Activated CD4-positive, alpha-beta T cell treated with anti-CD3 and anti-CD28 coated beads, Interleukin-2, amount 10 ng/mL, durations not matched to agents 7 days and 5 days (primary cell): ENCODE measurements around the gene PCDH18. TPM values are rescaled to one million over a fixed set of nuclear protein-coding genes. Genes with fewer than 3 reads are reported as not detected.

ENCODE experiments used
- CTCF ChIA-PET: fragments of 350-600 bp; sonication (Branson Sonifier 250); formaldehyde crosslinking; loops from one replicate; lab custom pipeline; 2021; ENCODE audit warnings: antibody characterized with exemption; lab: Charles Lee
- POLR2A ChIA-PET: fragments of 350-600 bp; sonication (Branson Sonifier 250); formaldehyde crosslinking; loops from one replicate; lab custom pipeline; 2021; ENCODE audit warnings: antibody characterized with exemption; lab: Charles Lee
- DNase-seq: peaks from one replicate; pipeline ENCODE4 v3.0.0-alpha.2; 2020
- H3K27ac Mint-ChIP-seq: one replicate; pipeline ENCODE4 v1.8.0; 2021; ENCODE audit warnings: mild to moderate bottlenecking, moderate library complexity, mixed read lengths
- H3K27me3 Mint-ChIP-seq: one replicate; pipeline ENCODE4 v1.8.0; 2021; ENCODE audit warnings: mixed read lengths
- H3K36me3 Mint-ChIP-seq: one replicate; pipeline ENCODE4 v1.8.0; 2021; ENCODE audit warnings: low read depth, mixed read lengths
- H3K4me1 Mint-ChIP-seq: one replicate; pipeline ENCODE4 v1.8.0; 2021; ENCODE audit warnings: mixed read lengths
- H3K4me3 Mint-ChIP-seq: one replicate; pipeline ENCODE4 v1.8.0; 2021; ENCODE audit warnings: mild to moderate bottlenecking, moderate library complexity, mixed read lengths
- H3K9me3 Mint-ChIP-seq: one replicate; pipeline ENCODE4 v1.8.0; 2021; ENCODE audit warnings: mixed read lengths
- total RNA-seq, 2 experiments: library from RNA; stranded (reverse); gene quantifications; one replicate each; pipeline ENCODE4 v1.2.3, GENCODE V29; 2021

The PCDH18 gene
- total RNA-seq = under 1 TPM in 1 of 2 experiments, not detected in 1; 0.06 TPM

DNA sequence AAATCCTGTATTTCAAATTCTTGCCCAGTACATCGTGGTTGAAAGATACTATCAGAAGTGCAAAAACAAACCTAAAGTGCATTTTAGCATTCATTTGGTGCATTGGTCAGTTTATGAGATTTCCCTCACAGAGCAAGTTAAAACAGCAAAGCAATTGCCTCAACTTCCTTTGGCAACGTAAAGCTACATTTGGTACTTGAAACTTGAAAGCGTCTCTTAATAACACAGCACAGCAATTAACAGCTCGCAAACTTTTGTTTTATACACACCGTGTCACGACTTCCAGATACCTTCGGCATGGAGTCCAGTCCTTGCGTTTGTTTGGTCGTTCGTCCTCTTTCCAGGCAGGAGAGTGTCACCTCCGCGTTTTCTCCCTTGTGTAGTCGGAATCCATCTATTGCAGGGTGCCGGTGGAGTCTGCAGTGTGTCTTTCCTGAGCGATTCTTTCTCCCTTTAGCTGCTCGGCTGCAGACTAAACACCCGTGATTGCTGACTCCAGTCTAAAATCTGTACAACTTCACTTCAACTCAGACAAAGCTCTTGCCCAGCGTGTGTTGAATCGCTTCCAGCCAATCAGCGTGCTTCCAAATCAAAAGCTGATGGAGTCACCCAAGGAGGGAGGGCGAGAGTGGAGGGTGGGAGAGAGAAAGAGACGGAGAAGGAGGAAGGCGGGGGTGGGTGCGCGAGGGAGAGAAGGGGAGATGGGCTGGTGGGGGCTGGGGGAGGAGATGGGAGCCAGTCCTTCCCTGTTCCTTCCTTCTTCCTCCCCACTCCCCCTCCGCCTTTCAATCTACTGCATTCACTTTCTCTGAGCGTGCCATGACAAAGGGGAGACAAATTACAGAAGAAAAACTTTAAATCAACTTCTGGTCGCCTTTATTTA, at the start of gene PCDH18:
PCDH18 (minus strand) TSS at position 509 of the 883 bp plus-strand sequence; CDS start at position 103, 406 bp downstream.
- H3K9me3 Mint-ChIP-seq = peaks cover 5% of the 10 kb centered on the region
- ChIA-PET POLR2A (no interaction called here), CTCF (no interaction called here)
- H3K36me3 Mint-ChIP-seq = no peaks in the 10 kb centered on the region
- peaks cover 2% of the 10 kb centered on the region for H3K4me1 Mint-ChIP-seq
- no peaks in the 10 kb centered on the region for H3K27me3 Mint-ChIP-seq
- peak; percentile 16 for DNase-seq
- H3K27ac Mint-ChIP-seq = no peak within 1 kb of the TSS
- no peak within 1 kb of the TSS for H3K4me3 Mint-ChIP-seq

GRCh38 chr4:137576446-137576845, 44.2 kb upstream of the PCDH18 start:
- ChIA-PET CTCF (no interaction called here), POLR2A (no interaction called here)
- no peaks in the 10 kb centered on the region for H3K36me3 Mint-ChIP-seq
- no peaks in the 10 kb centered on the region for H3K4me1 Mint-ChIP-seq
- H3K27me3 Mint-ChIP-seq = no peaks in the 10 kb centered on the region
- DNase-seq = no peak
- no peak overlapping the region for H3K4me3 Mint-ChIP-seq
- H3K9me3 Mint-ChIP-seq = peaks cover 3% of the 10 kb centered on the region
- no peak overlapping the region for H3K27ac Mint-ChIP-seq

DNA sequence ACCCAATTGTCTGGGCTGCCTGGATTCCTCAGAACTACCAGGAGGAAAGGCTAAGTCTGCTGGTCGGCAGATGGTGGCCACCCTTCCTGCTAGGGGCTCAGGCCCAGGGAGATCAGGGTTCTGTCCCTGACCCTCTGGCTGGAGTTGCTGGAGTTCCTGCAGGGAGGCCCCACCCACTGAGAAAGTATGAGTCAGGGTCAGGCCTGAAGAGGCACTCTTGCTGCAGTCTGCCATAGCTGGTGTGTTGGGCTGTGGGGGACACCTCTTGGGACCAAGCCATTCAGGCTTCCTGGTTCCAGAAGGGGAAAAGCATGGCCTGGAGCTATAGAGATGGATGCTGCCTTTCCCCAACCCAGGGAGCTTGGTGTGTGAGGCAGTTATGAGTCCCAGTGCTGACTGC, 40.4 kb upstream of the PCDH18 start:
- CTCF ChIA-PET = no interaction called here
- H3K9me3 Mint-ChIP-seq = peaks cover 5% of the 10 kb centered on the region
- DNase-seq = no peak
- no peaks in the 10 kb centered on the region for H3K4me1 Mint-ChIP-seq
- H3K4me3 Mint-ChIP-seq = no peak overlapping the region
- no peaks in the 10 kb centered on the region for H3K36me3 Mint-ChIP-seq
- no peak overlapping the region for H3K27ac Mint-ChIP-seq
- POLR2A ChIA-PET = no interaction called here
- no peaks in the 10 kb centered on the region for H3K27me3 Mint-ChIP-seq

DNA sequence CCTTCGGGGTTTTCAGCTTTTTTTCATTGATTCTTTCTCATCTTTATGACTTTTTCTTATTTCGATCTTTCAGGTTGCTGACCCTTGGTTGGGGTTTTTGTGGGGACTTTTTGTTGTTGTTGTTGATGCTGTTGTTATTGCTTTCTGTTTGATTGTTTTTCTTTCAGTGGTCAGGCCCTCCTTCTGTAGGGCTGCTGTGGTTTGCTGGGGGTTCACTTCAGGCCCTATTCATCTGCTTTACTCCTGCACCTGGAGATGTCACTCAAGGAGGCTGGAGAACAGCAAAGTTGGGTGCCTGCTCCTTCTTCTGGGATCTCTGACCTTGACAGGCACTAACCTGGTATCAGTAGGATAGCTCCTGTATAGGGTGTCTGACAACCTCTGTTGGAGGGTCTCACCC, 39.9 kb upstream of the PCDH18 start:
- H3K4me3 Mint-ChIP-seq = no peak overlapping the region
- CTCF ChIA-PET = no interaction called here
- H3K9me3 Mint-ChIP-seq = peaks cover 5% of the 10 kb centered on the region

DNA sequence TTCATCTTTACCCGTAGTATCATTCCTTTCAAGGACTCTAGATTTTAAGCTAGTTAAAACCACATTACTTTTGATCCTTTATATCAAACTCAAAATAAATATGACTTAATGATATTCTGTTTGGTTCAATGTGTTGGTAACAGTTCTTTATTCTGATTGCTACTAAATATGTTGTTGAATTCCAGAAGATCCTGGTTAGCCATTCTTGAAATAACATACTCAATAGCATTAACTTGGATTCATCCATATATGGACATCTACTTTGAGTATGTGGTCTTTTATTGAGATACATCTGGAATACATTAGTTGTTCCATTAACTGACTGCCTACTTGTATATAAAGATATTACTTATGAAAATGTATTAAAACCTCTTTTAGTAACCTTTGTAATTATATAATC, 27.5 kb upstream of the PCDH18 start:
- Mint-ChIP-seq H3K9me3 (peaks cover 3% of the 10 kb centered on the region), H3K27me3 (no peaks in the 10 kb centered on the region), H3K27ac (no peak overlapping the region), H3K36me3 (no peaks in the 10 kb centered on the region), H3K4me1 (no peaks in the 10 kb centered on the region), H3K4me3 (no peak overlapping the region)
- ChIA-PET CTCF (no interaction called here), POLR2A (no interaction called here)
- DNase-seq = no peak

More for the DNA sequence above, 39.9 kb upstream of the PCDH18 start:
- POLR2A ChIA-PET = no interaction called here
- H3K36me3 Mint-ChIP-seq = no peaks in the 10 kb centered on the region
- no peaks in the 10 kb centered on the region for H3K4me1 Mint-ChIP-seq
- H3K27me3 Mint-ChIP-seq = no peaks in the 10 kb centered on the region
- no peak for DNase-seq
- no peak overlapping the region for H3K27ac Mint-ChIP-seq

DNA sequence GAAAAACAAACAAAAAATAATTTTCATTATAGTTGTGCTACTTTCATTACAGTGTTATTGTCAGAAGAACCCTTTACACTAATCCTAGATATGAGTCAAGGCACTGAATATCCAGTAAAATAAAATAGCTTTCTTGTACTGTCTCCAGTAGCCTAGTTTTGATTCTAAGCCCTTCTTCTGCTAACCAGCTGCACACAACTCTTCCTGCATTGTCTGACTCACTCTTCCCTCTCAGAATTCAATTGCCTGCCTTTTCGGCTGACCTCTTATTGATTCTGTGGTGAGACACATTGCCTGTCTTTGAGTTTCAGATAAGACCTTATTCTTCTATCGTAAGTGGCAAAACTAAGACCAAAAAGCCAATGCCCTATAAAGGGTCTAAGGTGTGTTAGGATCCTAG, 26.7 kb upstream of the PCDH18 start:
- Mint-ChIP-seq H3K36me3 (no peaks in the 10 kb centered on the region), H3K4me1 (no peaks in the 10 kb centered on the region), H3K4me3 (no peak overlapping the region), H3K9me3 (peaks cover 3% of the 10 kb centered on the region), H3K27me3 (no peaks in the 10 kb centered on the region), H3K27ac (no peak overlapping the region)
- no peak for DNase-seq
- ChIA-PET POLR2A (no interaction called here), CTCF (no interaction called here)

GRCh38 chr4:137545461-137545861, 13.2 kb upstream of the PCDH18 start:
- Mint-ChIP-seq H3K9me3 (no peaks in the 10 kb centered on the region), H3K4me1 (no peaks in the 10 kb centered on the region), H3K27ac (no peak overlapping the region), H3K36me3 (no peaks in the 10 kb centered on the region), H3K27me3 (no peaks in the 10 kb centered on the region), H3K4me3 (no peak overlapping the region)
- no peak for DNase-seq
- ChIA-PET POLR2A (no interaction called here), CTCF (no interaction called here)

GRCh38 chr4:137543648-137544047, 11.4 kb upstream of the PCDH18 start:
- no peaks in the 10 kb centered on the region for H3K9me3 Mint-ChIP-seq
- no peaks in the 10 kb centered on the region for H3K4me1 Mint-ChIP-seq
- no peak for DNase-seq
- CTCF ChIA-PET = no interaction called here
- H3K27ac Mint-ChIP-seq = no peak overlapping the region
- no peak overlapping the region for H3K4me3 Mint-ChIP-seq
- no peaks in the 10 kb centered on the region for H3K36me3 Mint-ChIP-seq
- POLR2A ChIA-PET = no interaction called here
- H3K27me3 Mint-ChIP-seq = no peaks in the 10 kb centered on the region

DNA sequence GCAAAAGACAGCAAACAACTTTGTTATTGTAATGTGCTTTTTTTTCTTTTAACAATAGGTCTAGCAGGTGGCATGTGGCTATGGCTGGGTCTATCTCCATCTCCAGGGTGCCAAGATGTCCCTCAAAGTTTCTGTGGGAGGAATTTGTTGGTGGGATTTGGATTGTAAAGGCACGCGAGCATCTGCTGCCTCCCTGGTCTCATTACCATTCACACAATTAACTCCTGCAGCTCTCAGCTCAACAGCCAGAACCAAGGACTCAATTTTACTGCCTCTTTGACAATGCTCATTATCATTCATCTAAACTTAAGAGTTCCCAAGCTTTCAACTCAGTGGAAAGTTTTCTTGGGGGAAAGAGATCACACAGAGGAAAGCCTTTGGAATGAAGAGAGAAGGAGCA, 10.9 kb upstream of the PCDH18 start:
- Mint-ChIP-seq H3K4me3 (no peak overlapping the region), H3K4me1 (no peaks in the 10 kb centered on the region), H3K27me3 (no peaks in the 10 kb centered on the region), H3K27ac (no peak overlapping the region), H3K9me3 (no peaks in the 10 kb centered on the region), H3K36me3 (no peaks in the 10 kb centered on the region)
- ChIA-PET CTCF (no interaction called here), POLR2A (no interaction called here)
- DNase-seq = no peak

DNA sequence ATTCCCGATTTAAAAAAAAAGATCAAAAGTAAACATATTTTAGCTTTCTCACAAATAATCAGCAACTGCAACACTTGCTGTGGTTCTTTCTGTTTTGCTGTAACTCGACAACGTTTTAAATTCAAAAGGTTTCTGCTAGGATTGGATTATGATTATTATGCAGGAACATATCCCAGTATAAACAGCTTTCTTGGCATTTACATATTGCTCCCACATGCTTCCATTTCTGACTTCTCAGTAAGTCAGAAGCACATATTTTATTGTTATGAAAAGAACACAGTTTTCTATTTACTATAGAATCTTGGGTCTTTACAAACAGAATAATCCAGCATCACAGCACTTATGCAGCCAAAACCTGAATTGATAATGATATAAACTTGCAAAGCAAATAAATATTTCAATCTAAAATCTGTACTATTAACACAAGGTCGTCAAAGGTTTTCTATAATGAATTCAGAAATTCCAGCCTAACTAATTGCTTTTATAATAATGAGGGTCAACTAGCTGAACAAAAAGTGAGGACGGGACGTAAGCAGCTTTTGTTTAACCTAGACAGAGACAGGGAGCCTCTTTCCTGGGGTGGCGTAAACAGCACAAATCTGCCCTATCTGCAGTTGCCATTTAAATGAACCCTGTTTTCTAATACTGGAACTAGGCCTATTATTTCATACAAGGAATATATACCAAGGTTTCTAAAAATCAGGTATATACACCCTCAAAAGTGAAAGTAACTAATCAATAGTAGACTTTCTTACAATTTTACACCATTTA, 9.8 kb upstream of the PCDH18 start:
- CTCF ChIA-PET = no interaction called here
- H3K9me3 Mint-ChIP-seq = peaks cover under 1% of the 10 kb centered on the region
- H3K4me3 Mint-ChIP-seq = no peak overlapping the region
- H3K27me3 Mint-ChIP-seq = no peaks in the 10 kb centered on the region
- H3K4me1 Mint-ChIP-seq = no peaks in the 10 kb centered on the region
- no peak for DNase-seq
- POLR2A ChIA-PET = no interaction called here
- H3K36me3 Mint-ChIP-seq = no peaks in the 10 kb centered on the region
- no peak overlapping the region for H3K27ac Mint-ChIP-seq

DNA sequence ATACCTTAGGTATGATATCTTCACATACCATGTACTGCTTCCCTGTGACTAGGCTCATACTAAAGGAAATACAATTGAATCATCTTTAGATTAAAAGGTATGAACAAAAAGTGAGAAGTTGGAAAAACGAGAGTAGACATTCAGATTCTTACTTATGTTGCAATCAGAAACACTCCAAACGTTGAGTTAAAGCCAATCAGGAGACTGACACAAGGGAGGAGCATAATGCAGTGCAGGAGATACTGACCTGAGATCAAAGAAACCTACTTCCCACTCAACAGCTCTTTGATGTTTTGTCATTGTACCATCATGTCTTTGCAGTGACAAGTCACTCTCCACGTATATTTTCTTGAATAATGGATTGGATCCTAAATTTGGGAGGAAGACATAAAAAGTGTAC, 8.9 kb upstream of the PCDH18 start:
- ChIA-PET POLR2A (no interaction called here), CTCF (no interaction called here)
- no peak for DNase-seq
- no peaks in the 10 kb centered on the region for H3K27me3 Mint-ChIP-seq
- H3K27ac Mint-ChIP-seq = no peak overlapping the region
- H3K9me3 Mint-ChIP-seq = peaks cover 5% of the 10 kb centered on the region
- H3K36me3 Mint-ChIP-seq = no peaks in the 10 kb centered on the region
- no peaks in the 10 kb centered on the region for H3K4me1 Mint-ChIP-seq
- H3K4me3 Mint-ChIP-seq = no peak overlapping the region

GRCh38 chr4:137540356-137540755, 8.1 kb upstream of the PCDH18 start:
- Mint-ChIP-seq H3K9me3 (peaks cover 5% of the 10 kb centered on the region), H3K27ac (no peak overlapping the region), H3K4me1 (no peaks in the 10 kb centered on the region), H3K4me3 (no peak overlapping the region), H3K36me3 (no peaks in the 10 kb centered on the region), H3K27me3 (no peaks in the 10 kb centered on the region)
- DNase-seq = no peak
- POLR2A ChIA-PET = no interaction called here
- CTCF ChIA-PET = no interaction called here

GRCh38 chr4:137538526-137538925, 6.2 kb upstream of the PCDH18 start:
- Mint-ChIP-seq H3K4me3 (no peak overlapping the region), H3K4me1 (peaks cover 2% of the 10 kb centered on the region), H3K36me3 (no peaks in the 10 kb centered on the region), H3K9me3 (peaks cover 5% of the 10 kb centered on the region), H3K27ac (no peak overlapping the region), H3K27me3 (no peaks in the 10 kb centered on the region)
- ChIA-PET CTCF (no interaction called here), POLR2A (no interaction called here)
- no peak for DNase-seq
